Activated CD8-positive, alpha-beta memory T cell treated with anti-CD3 and anti-CD28 coated beads, Interleukin-2, amount 50 U/mL, for 1 hour (primary cell): Measurements from ENCODE around the gene ATP5F1D.

Experiments
- DNase-seq: peaks from one replicate; pipeline ENCODE4 v3.0.0-alpha.2; 2020; ENCODE audit errors: extremely low read depth

Gene ATP5F1D

GRCh38 chr19:1248139-1248785 is 6.7 kb downstream of the ATP5F1D start, which contains the start of gene MIDN:
TSS of gene MIDN (plus strand) at chr19:1248583. CDS start at chr19:1250297, 1,714 bp downstream.
- no peak for DNase-seq

DNA sequence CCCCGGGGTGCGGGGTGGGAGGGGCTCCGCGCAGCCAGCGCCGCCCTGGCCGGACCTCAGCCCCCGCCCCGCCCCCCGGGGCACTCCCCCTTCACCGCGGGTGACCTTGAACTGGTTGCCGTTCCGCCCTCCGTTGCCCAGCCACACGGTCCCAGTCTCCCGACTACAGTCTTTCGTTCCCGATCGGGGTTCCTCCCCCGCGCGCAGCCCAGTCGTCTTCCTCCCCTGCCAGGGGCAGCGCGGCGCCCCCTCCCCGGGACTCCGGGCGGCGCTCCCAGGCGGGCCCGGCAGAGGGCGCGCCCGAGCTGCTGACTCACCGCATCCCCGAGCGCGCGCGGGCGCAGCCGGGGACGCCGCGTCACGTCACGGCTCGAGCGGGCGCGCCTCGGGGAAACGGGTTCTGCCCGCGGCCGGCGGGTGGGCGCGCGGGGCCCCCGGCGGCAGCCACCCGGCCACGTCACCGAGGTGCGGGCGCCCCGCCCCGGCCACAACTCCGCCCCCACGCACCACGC is 7.3 kb downstream of the ATP5F1D start:
- DNase-seq, result no peak

GRCh38 chr19:1249298-1249989 is 7.9 kb downstream of the ATP5F1D start:
- DNase-seq, result no peak

GRCh38 chr19:1249990-1250436 is 8.5 kb downstream of the ATP5F1D start:
- DNase-seq, result no peak

- no peak for DNase-seq
These were observed 9.1 kb downstream of the ATP5F1D start for GRCh38 chr19:1250437-1251260.

DNA sequence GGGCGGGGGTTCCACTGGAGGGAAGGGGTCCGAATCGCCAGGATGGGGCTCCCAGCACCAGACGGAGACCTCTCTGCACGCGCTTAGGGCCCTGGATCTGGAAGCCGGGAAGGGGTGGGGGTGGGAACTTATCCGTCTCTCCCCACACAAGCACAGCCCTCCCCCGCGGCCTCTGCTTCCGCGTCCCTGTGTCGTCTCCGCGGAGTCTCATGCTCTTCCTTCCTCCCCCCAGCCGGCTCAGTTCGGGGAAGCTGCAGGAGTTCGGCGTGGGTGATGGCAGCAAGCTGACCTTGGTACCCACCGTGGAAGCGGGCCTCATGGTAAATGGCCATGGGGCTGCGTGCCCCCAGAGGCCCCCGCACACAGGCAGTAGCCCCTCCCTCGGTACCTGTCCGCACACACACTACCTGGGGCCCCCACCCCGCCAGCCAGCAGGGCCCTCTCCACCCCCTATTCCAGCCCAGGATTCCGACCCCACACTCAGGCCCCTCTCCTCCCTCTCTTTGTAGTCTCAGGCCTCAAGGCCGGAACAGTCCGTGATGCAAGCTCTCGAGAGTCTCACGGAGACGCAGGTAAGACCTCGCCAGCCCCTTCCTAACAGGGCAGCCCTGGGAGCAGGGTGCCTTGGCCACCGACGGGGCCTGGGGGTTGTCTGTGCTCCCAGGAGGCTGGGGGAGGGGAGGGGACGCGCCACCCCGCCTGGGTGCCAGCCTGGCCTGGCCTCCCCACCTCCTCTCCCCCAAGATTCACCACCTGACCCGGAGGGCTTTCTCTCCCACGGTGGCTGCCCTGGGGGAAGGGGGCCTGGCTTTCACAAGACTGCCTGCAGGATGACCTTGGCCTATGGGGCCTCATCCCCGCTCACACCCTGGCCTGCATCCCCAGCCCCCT is 10.0 kb downstream of the ATP5F1D start:
- DNase-seq, result no peak

DNA sequence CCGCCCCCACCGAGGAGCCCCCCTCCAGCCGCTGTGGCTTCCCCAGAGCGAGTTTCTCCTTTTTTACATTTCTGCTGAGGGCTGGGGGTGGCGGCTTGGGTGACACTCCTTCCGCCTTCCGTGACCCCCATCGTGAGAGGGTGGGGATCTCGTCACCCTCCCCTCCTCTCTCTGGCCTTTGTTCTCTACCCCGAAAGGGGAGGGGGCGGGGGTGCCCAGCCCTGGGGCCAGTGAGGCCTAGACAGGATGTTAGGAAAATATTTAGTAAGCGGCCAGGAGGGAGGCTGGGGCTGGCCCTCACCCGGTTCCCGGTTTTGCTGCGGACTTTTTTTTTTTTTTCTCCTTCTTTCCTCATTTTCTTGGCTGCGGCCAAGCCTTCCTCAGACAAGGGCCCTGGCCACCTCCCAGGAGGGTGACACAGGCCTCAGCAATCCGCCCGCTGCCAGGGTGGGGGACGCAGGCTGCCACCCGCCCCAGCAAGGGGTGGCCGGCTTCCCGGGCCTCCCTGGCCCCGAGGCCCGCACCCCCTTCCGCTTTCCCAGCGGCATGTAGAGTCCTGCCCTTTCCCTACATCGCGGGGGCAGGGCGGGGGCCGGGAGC is 10.8 kb downstream of the ATP5F1D start:
- no peak for DNase-seq

GRCh38 chr19:1252821-1253513 is 11.4 kb downstream of the ATP5F1D start:
- DNase-seq, result no peak

- no peak for DNase-seq
These were observed 12.0 kb downstream of the ATP5F1D start for GRCh38 chr19:1253514-1254080.

DNA sequence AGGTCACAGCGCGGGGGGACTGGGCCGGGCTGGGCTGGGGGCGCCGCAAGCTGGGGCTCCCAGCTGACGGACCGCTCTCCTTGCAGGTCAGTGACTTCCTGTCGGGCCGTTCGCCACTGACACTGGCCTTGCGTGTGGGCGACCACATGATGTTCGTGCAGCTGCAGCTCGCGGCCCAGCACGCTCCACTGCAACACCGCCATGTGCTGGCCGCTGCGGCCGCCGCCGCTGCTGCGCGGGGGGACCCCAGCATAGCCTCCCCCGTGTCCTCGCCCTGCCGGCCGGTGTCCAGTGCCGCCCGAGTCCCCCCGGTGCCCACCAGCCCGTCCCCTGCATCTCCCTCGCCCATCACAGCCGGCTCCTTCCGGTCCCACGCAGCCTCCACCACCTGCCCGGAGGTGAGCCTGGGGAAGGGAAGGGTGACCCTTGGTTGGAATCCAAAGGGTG is 12.6 kb downstream of the ATP5F1D start:
- DNase-seq, result no peak

DNA sequence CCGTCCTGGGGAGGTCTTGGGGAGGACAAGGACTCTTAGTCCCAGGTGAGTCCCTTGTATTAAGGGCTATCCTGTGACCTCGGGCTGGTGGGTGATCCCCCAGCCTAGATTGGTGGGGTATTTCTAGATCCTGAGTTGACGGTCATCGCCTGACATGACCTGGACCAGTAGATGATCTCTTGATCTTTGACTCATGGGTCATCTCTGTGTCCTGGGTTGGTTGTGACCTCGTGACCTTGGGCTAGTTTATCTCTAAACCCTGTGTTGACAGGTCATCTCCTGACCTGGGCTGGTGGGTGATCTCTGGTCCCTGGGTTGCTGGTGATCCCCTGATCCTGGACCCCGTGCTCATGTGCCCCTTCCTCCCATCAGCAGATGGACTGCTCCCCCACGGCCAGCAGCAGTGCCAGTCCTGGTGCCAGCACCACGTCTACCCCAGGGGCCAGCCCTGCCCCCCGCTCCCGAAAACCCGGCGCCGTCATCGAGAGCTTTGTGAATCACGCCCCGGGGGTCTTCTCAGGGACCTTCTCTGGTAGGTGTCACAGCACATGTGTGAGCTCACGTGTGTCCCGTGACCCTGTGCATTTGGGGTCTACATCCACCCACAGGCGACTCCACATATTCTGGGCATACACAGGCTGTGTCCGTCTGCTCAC is 13.1 kb downstream of the ATP5F1D start:
- DNase-seq, result no peak

DNA sequence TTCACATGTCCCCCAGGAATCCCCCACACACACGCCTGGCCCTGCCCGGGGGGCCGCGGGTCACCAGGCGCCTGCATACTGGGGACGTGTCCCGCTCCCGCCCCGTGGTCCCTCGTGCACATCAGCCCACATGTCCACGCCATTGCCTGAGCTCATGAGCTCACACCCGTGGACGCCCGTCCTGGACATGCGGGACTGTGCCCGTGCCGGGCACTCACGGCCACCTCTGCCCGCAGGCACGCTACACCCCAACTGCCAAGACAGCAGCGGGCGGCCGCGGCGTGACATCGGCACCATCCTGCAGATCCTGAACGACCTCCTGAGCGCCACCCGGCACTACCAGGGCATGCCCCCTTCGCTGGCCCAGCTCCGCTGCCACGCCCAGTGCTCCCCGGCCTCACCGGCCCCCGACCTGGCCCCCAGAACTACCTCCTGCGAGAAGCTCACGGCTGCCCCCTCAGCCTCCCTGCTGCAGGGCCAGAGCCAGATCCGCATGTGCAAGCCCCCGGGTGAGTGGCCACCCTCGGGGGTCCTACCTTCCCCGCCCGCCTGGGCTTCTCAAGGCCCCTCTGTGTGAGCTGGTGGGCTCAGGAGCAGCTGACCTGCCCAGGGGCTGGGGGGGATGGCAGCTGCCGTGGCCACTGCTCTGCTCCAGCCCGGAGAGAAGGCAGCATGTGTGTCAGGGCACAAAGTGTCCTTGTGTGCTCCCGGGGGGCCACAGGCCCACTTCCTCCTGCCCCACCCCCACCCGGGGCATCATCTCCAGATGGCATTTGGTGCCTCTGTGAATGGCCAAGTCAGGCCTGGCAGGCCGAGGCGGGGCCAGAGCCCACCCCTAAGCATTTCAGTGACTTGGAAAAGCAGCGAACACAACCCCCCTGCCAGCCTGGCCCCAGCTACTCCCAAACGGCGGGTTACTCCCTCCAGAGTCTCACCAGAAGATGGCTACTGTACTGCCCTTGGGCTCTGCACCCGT is 13.9 kb downstream of the ATP5F1D start:
- DNase-seq, result no peak

DNA sequence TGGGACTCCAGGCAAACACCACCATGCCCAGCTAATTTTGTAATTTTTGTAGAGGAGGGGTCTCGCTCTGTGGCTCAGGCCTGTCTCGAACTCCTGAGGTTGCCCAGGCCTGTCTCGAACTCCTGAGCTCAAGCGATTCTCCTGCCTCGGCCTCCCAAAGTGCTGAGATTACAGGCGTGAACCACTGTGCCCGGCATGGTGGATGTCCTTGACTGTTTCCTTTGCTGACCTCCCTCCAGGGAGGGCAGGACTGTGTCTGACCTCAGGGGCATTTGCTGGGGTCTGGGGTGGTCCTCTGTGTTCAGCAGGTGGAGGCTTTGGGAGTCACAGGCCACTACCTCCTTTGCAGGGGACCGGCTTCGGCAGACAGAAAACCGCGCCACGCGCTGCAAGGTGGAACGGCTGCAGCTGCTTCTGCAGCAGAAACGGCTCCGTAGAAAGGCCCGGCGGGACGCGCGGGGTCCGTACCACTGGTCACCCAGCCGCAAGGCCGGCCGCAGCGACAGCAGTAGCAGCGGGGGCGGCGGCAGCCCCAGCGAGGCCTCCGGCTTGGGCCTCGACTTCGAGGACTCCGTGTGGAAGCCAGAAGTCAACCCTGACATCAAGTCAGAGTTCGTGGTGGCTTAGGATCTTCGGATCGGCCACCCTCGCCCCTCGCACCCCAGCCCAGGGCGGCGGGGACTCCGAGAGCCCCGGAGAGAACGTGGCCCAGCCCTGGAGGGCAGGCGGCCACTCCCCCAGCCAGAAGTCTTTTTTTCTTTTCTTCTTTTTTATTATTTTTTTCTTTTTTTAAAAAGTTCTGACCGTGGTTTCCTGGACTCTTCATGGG is 15.3 kb downstream of the ATP5F1D start:
- DNase-seq, result no peak

GRCh38 chr19:1257475-1258162 is 16.1 kb downstream of the ATP5F1D start:
- DNase-seq, result no peak

GRCh38 chr19:1258163-1258492 is 16.6 kb downstream of the ATP5F1D start:
- DNase-seq, result no peak

DNA sequence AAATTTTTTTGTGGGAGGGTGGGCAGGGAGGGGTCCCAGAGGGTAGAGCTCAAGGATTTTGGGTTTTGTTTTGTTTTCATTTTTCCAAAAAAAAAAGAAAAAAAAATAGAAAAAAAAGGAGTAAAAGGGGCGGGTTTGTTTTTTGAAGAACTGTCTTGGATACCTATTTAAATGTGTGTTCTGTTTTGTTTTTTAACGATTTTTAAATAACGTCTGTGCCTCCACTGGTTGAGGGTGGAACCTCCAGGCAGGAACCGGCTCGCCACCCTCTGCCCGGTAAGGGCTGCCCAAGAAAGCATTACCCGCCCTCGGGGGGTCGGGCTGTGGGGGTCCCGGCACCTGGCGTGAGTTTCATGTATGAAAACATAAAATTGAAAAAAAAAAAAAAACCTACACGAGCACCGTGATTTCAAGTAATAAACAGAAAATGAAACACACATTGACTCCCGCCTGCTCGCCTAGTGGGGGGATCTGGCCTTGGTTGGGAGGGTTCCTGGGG is 17.2 kb downstream of the ATP5F1D start:
- DNase-seq, result no peak
